Hepatocyte (in vitro differentiated cells): ENCODE data around the gene OSR1. TPM values are rescaled to one million over a fixed set of nuclear protein-coding genes. Genes with fewer than 3 reads are reported as not detected.

Experiments used
- DNase-seq: peaks from one replicate; pipeline ENCODE4 v3.0.0-alpha.2; 2016; ENCODE audit warnings: low spot score
- H2AFZ ChIP-seq: fragments of 200-600 bp; sonication (generic); 2 replicates; pipeline ENCODE4 v1.6.0; 2016; ENCODE audit warnings: antibody characterized with exemption, mild to moderate bottlenecking
- H3K27ac ChIP-seq: fragments of 200-600 bp; sonication (generic); 2 replicates; pipeline ENCODE4 v1.5.1; 2016; ENCODE audit warnings: mild to moderate bottlenecking
- H3K27me3 ChIP-seq: fragments of 200-600 bp; sonication (generic); 2 replicates; pipeline ENCODE4 v1.6.1; 2016
- H3K36me3 ChIP-seq: fragments of 200-600 bp; sonication (generic); replicated peaks from 2 replicates; pipeline ENCODE4 v1.5.1; 2016; ENCODE audit warnings: low read depth; ENCODE audit not compliant: insufficient read depth
- H3K4me1 ChIP-seq: fragments of 200-600 bp; sonication (generic); 2 replicates; pipeline ENCODE4 v1.5.1; 2016; ENCODE audit warnings: mild to moderate bottlenecking, moderate library complexity; ENCODE audit not compliant: insufficient read depth
- H3K4me2 ChIP-seq: fragments of 200-600 bp; sonication (generic); 2 replicates; pipeline ENCODE4 v1.6.0; 2016
- H3K4me3 ChIP-seq: fragments of 200-600 bp; sonication (generic); 2 replicates; pipeline ENCODE4 v1.5.1; 2016; ENCODE audit warnings: mild to moderate bottlenecking
- H3K79me2 ChIP-seq: fragments of 200-600 bp; sonication (generic); 2 replicates; pipeline ENCODE4 v1.6.0; 2017; ENCODE audit warnings: mild to moderate bottlenecking
- H3K9me2 ChIP-seq: fragments of 200-600 bp; sonication (generic); replicated peaks from 2 replicates; pipeline ENCODE4 v1.6.0; 2017; ENCODE audit warnings: mild to moderate bottlenecking; ENCODE audit not compliant: insufficient read depth
- H3K9me3 ChIP-seq: fragments of 200-600 bp; sonication (generic); 2 replicates; pipeline ENCODE4 v1.5.1; 2016; ENCODE audit warnings: low read depth, mild to moderate bottlenecking
- H4K20me1 ChIP-seq: fragments of 200-600 bp; sonication (generic); 2 replicates; pipeline ENCODE4 v1.6.0; 2016; ENCODE audit warnings: mild to moderate bottlenecking; ENCODE audit not compliant: insufficient read depth, poor library complexity, severe bottlenecking
- CTCF ChIP-seq: fragments of 200-600 bp; sonication (generic); IDR thresholded peaks from 2 replicates; pipeline ENCODE4 v1.5.1; 2016; ENCODE audit warnings: antibody characterized with exemption, mild to moderate bottlenecking; ENCODE audit not compliant: poor library complexity
- EZH2 ChIP-seq: fragments of 200-600 bp; sonication (generic); IDR thresholded peaks from 2 replicates; pipeline ENCODE4 v1.6.1; 2016; ENCODE audit warnings: antibody characterized with exemption, mild to moderate bottlenecking, borderline replicate concordance
- EZH2phosphoT487 ChIP-seq: fragments of 200-600 bp; sonication (generic); IDR thresholded peaks from one replicate; pipeline ENCODE4 v1.6.1; 2018; ENCODE audit warnings: antibody characterized with exemption, mild to moderate bottlenecking, low read depth, moderate library complexity; ENCODE audit not compliant: unreplicated experiment, severe bottlenecking
- WGBS: methylation state at CpG from one replicate; pipeline ENCODE4 v1.1.6; 2016; ENCODE audit warnings: low lambda C conversion rate; ENCODE audit errors: missing lambda C conversion rate; 5-methylcytosine and 5-hydroxymethylcytosine counted together
- polyA plus RNA-seq: library from polyadenylated mRNA; unstranded; fragments of >200 nt; fragmentation: Nextera tagmentation; extraction: Ambion mirVana; gene quantifications from 2 replicates; pipeline ENCODE4 v1.2.1, GENCODE V29; 2016
- total RNA-seq: library from RNA; depleted of rRNA; stranded (reverse); fragments of >200 nt; gene quantifications from 2 replicates; pipeline ENCODE4 v1.2.3, GENCODE V29; 2014

OSR1 gene
- total and polyA plus RNA-seq, 2 experiments from 2014 or later, result 19.8 to 45.7 TPM

GRCh38 chr2:19320813-19321212, 37.6 kb downstream of the OSR1 start:
- Histone ChIP-seq H3K27me3 (no peaks in the 10 kb centered on the region), H3K36me3 (no peaks in the 10 kb centered on the region), H3K4me2 (no peak overlapping the region), H3K9me2 (no peaks in the 10 kb centered on the region), H3K4me1 (no peaks in the 10 kb centered on the region), H3K27ac (no peak overlapping the region), H3K79me2 (no peaks in the 10 kb centered on the region), H3K9me3 (no peaks in the 10 kb centered on the region), H4K20me1 (no peaks in the 10 kb centered on the region), H3K4me3 (no peak overlapping the region), H2AFZ (no peak overlapping the region)
- 85% methylated on average over 1 of the region's 1 CpG for WGBS
- TF ChIP-seq EZH2phosphoT487 (no peak), EZH2 (no peak), CTCF (no peak)
- DNase-seq, result no peak

GRCh38 chr2:19319698-19320097, 38.7 kb downstream of the OSR1 start:
- H3K4me3 ChIP-seq, result no peak overlapping the region
- H4K20me1 ChIP-seq, result no peaks in the 10 kb centered on the region
- H3K27me3 ChIP-seq, result no peaks in the 10 kb centered on the region
- H3K9me2 ChIP-seq, result no peaks in the 10 kb centered on the region
- no peaks in the 10 kb centered on the region for H3K9me3 ChIP-seq
- WGBS, result 72% methylated on average over 3 of the region's 3 CpGs
- no peak overlapping the region for H3K4me2 ChIP-seq
- H2AFZ ChIP-seq, result no peak overlapping the region
- H3K27ac ChIP-seq, result no peak overlapping the region
- TF ChIP-seq CTCF (no peak), EZH2 (no peak), EZH2phosphoT487 (no peak)
- no peaks in the 10 kb centered on the region for H3K36me3 ChIP-seq
- DNase-seq, result no peak
- H3K79me2 ChIP-seq, result no peaks in the 10 kb centered on the region
- H3K4me1 ChIP-seq, result no peaks in the 10 kb centered on the region

- Histone ChIP-seq H3K4me1 (no peaks in the 10 kb centered on the region), H2AFZ (no peak overlapping the region), H3K27me3 (no peaks in the 10 kb centered on the region), H3K9me2 (no peaks in the 10 kb centered on the region), H3K79me2 (no peaks in the 10 kb centered on the region), H3K27ac (no peak overlapping the region), H3K9me3 (no peaks in the 10 kb centered on the region), H3K4me3 (no peak overlapping the region), H3K36me3 (no peaks in the 10 kb centered on the region), H3K4me2 (no peak overlapping the region), H4K20me1 (no peaks in the 10 kb centered on the region)
- no peak for DNase-seq
- TF ChIP-seq EZH2phosphoT487 (no peak), EZH2 (no peak), CTCF (no peak)
- 96% methylated on average over 3 of the region's 3 CpGs for WGBS
These were observed 39.4 kb downstream of the OSR1 start for GRCh38 chr2:19319064-19319463.

GRCh38 chr2:19313553-19313952, 44.9 kb downstream of the OSR1 start:
- H3K27me3 ChIP-seq, result no peaks in the 10 kb centered on the region
- H3K4me3 ChIP-seq, result no peak overlapping the region
- DNase-seq, result no peak
- H2AFZ ChIP-seq, result no peak overlapping the region
- no peaks in the 10 kb centered on the region for H3K9me3 ChIP-seq
- no peaks in the 10 kb centered on the region for H3K9me2 ChIP-seq
- no peaks in the 10 kb centered on the region for H3K79me2 ChIP-seq
- no peaks in the 10 kb centered on the region for H4K20me1 ChIP-seq
- WGBS, result 89% methylated on average over 6 of the region's 6 CpGs
- no peaks in the 10 kb centered on the region for H3K4me1 ChIP-seq
- TF ChIP-seq EZH2 (no peak), EZH2phosphoT487 (no peak), CTCF (no peak)
- H3K27ac ChIP-seq, result no peak overlapping the region
- H3K4me2 ChIP-seq, result no peak overlapping the region
- no peaks in the 10 kb centered on the region for H3K36me3 ChIP-seq
